Measurements from ENCODE around the gene A3GALT2. TPM values are rescaled to one million over a fixed set of nuclear protein-coding genes. Genes with fewer than 3 reads are reported as not detected.
A peak's percentile ranks its signal among the peaks of the same experiment; 100 is the strongest.

A3GALT2 gene
- total RNA-seq, 2 donors from 2014 or later = 0.24 TPM; not detected in 1

- intact Hi-C loops (cut with DNase I) = no loop called here
- ATAC-seq (no peak), DNase-seq (no peak)
These were observed 38.1 kb downstream of the A3GALT2 start for GRCh38 chr1:33282791-33283190.

GRCh38 chr1:33281554-33282303 lies 39.2 kb downstream of the A3GALT2 start:
- DNase-seq = no peak
- ATAC-seq = no peak
- intact Hi-C loops (cut with DNase I) = no loop called here

GRCh38 chr1:33280091-33280661 lies 40.7 kb downstream of the A3GALT2 start:
- DNase-seq (no peak), ATAC-seq (peak in 1 of 2 donors; percentile 35)
- intact Hi-C loops (cut with DNase I) = no loop called here

- DNase-seq (no peak), ATAC-seq (no peak)
- intact Hi-C loops (cut with DNase I) = no loop called here
These were observed 43.3 kb downstream of the A3GALT2 start for GRCh38 chr1:33277488-33278084.

- intact Hi-C loops (cut with DNase I) = no loop called here
- ATAC-seq (no peak), DNase-seq (no peak)
These were observed 44.2 kb downstream of the A3GALT2 start for GRCh38 chr1:33276573-33277298.

GRCh38 chr1:33275706-33276572 lies 45.0 kb downstream of the A3GALT2 start:
- DNase-seq = no peak
- ATAC-seq = no peak
- intact Hi-C loops (cut with DNase I) = no loop called here

- intact Hi-C loops (cut with DNase I) = no loop called here
- ATAC-seq = no peak
- DNase-seq = no peak
These were observed 45.7 kb downstream of the A3GALT2 start for GRCh38 chr1:33275195-33275594.

- DNase-seq (no peak), ATAC-seq (no peak)
These were observed 46.5 kb downstream of the A3GALT2 start for GRCh38 chr1:33274446-33274845.

GRCh38 chr1:33273961-33274371 lies 46.9 kb downstream of the A3GALT2 start:
- ATAC-seq (no peak), DNase-seq (no peak)
- intact Hi-C loops (cut with DNase I) = no loop called here

More at GRCh38 chr1:33274446-33274845, 46.5 kb downstream of the A3GALT2 start:
- intact Hi-C loops (cut with DNase I) = no loop called here

GRCh38 chr1:33273406-33273805 lies 47.5 kb downstream of the A3GALT2 start:
- DNase-seq (no peak), ATAC-seq (no peak)
- intact Hi-C loops (cut with DNase I) = no loop called here

- intact Hi-C loops (cut with DNase I) = no loop called here
- no peak for ATAC-seq
These were observed 48.0 kb downstream of the A3GALT2 start for GRCh38 chr1:33272930-33273329.

GRCh38 chr1:33272509-33272908 lies 48.4 kb downstream of the A3GALT2 start:
- ATAC-seq (no peak), DNase-seq (no peak)
- intact Hi-C loops (cut with DNase I) = no loop called here

More at GRCh38 chr1:33272930-33273329, 48.0 kb downstream of the A3GALT2 start:
- DNase-seq = no peak

GRCh38 chr1:33271666-33272505 lies 49.0 kb downstream of the A3GALT2 start:
- intact Hi-C loops (cut with DNase I) = no loop called here
- DNase-seq (no peak), ATAC-seq (no peak)

- ATAC-seq (no peak), DNase-seq (no peak)
- intact Hi-C loops (cut with DNase I) = no loop called here
These were observed 50.0 kb downstream of the A3GALT2 start for GRCh38 chr1:33270808-33271465.

GRCh38 chr1:33270379-33270778 lies 50.5 kb downstream of the A3GALT2 start:
- DNase-seq (no peak), ATAC-seq (no peak)
- intact Hi-C loops (cut with DNase I) = no loop called here

- intact Hi-C loops (cut with DNase I) = no loop called here
- no peak for DNase-seq
- ATAC-seq = no peak
These were observed 51.3 kb downstream of the A3GALT2 start for GRCh38 chr1:33269621-33270020.

- DNase-seq (no peak), ATAC-seq (peak in 1 of 2 donors; percentile 29)
- intact Hi-C loops (cut with DNase I) = no loop called here
These were observed 51.8 kb downstream of the A3GALT2 start for GRCh38 chr1:33268927-33269610.
